GM23338 (cell line): ENCODE data around the gene AATF.

Source experiments
- EZH2 ChIP-seq: fragments of 200-600 bp; sonication (generic); IDR thresholded peaks from one replicate; pipeline ENCODE4 v1.8.0; 2017; ENCODE audit warnings: antibody characterized with exemption, mild to moderate bottlenecking, low read depth; ENCODE audit not compliant: unreplicated experiment
- EZH2phosphoT487 ChIP-seq: fragments of 200-600 bp; sonication (generic); IDR thresholded peaks from one replicate; pipeline ENCODE4 v1.8.1; 2018; ENCODE audit warnings: antibody characterized with exemption; ENCODE audit not compliant: unreplicated experiment
- JUNB ChIP-seq: IDR thresholded peaks from one replicate; pipeline ENCODE4 v1.6.1; 2016; ENCODE audit warnings: antibody characterized with exemption; ENCODE audit not compliant: unreplicated experiment
- NANOG ChIP-seq: IDR thresholded peaks from 2 replicates; pipeline ENCODE4 v1.6.1; 2016; ENCODE audit warnings: antibody characterized with exemption, borderline replicate concordance
- POLR2AphosphoS5 ChIP-seq: IDR thresholded peaks from 2 replicates; pipeline ENCODE4 v1.6.1; 2016; ENCODE audit warnings: antibody characterized with exemption, low read depth
- TF ChIP-seq, protein P1 (sequence below), 2 experiments: fragments of 200-600 bp in 1 of 2; sonication (generic) in 1 of 2; conservative IDR thresholded peaks; 2 replicates each; pipeline versions ENCODE4 v1.5.1 to v1.6.1; 2016 to 2017; ENCODE audit warnings: antibody characterized with exemption in 2 of 2, low read depth in 2 of 2, mild to moderate bottlenecking in 2 of 2, moderate library complexity in 1 of 2

DNA sequence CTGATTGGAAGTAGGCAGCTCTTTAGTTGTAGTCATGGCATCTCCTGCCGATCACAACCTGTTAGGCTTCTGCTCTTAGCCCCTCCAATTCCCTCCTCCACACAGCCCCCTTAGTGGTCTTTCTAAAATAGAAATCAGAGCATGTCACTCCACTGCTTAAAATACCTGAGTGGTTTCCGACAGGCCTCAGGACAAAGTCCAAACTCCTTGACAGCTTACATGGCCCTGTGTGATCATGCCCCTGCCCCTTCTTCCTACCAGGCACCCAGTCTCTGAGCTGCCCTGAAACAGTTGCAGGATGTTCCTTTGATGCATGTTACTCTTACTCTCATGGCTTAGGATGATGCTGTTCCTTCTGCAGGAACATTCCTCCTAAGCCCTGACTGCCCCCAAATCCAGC lies 147.3 kb downstream of the AATF start:
- TF ChIP-seq, protein P1, sequence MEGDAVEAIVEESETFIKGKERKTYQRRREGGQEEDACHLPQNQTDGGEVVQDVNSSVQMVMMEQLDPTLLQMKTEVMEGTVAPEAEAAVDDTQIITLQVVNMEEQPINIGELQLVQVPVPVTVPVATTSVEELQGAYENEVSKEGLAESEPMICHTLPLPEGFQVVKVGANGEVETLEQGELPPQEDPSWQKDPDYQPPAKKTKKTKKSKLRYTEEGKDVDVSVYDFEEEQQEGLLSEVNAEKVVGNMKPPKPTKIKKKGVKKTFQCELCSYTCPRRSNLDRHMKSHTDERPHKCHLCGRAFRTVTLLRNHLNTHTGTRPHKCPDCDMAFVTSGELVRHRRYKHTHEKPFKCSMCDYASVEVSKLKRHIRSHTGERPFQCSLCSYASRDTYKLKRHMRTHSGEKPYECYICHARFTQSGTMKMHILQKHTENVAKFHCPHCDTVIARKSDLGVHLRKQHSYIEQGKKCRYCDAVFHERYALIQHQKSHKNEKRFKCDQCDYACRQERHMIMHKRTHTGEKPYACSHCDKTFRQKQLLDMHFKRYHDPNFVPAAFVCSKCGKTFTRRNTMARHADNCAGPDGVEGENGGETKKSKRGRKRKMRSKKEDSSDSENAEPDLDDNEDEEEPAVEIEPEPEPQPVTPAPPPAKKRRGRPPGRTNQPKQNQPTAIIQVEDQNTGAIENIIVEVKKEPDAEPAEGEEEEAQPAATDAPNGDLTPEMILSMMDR (conservative IDR thresholded peaks at IDR 0.05; ENCODE audit: low read depth in 2 of 2) = no peak
- TF ChIP-seq POLR2AphosphoS5 = no peak
- no peak for TF ChIP-seq JUNB
- no peak for TF ChIP-seq NANOG
- TF ChIP-seq EZH2 = no peak
- TF ChIP-seq EZH2phosphoT487 = no peak
